GM12872 (cell line): ENCODE data around the gene CNTN4.

Experiments used
- TF ChIP-seq, protein P1 (sequence below): IDR thresholded peaks from 3 replicates; pipeline ENCODE4 v1.5.1; 2011; ENCODE audit warnings: low read depth, mild to moderate bottlenecking, low read length, moderate library complexity; ENCODE audit not compliant: insufficient read depth

Gene CNTN4

DNA sequence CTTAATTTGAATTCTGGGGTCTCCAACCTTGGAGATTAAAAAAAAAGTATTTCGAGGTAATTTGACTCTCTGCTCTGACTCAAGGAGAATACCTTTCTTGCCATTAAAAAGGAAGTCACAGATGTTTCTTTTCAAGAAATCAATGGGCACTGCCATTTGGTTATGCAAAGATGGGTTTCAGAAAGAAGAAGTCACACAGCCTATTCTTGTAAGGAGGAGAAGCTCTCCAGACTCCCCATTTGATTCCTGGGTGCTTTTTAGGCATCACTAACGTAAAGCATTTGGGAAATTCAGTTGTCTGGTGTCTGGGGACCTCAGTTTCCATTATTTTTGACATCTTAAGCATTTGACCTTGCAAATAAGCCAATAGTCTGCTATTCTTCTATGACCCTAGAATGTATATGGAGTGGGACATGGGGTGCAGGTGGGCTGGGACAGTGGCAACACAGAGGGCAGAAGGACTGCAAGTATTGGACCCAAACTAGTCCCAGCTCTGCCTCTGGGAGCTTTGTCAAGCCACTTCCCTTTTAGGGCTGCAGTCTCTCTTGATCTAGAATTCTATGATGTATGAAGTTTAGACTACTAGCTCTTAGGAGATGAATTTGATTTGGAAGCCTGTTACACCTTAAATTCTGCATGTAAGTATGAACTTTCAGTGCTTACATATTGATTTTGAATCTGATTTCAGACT, 983.7 kb downstream of the CNTN4 start:
- TF ChIP-seq, protein P1, sequence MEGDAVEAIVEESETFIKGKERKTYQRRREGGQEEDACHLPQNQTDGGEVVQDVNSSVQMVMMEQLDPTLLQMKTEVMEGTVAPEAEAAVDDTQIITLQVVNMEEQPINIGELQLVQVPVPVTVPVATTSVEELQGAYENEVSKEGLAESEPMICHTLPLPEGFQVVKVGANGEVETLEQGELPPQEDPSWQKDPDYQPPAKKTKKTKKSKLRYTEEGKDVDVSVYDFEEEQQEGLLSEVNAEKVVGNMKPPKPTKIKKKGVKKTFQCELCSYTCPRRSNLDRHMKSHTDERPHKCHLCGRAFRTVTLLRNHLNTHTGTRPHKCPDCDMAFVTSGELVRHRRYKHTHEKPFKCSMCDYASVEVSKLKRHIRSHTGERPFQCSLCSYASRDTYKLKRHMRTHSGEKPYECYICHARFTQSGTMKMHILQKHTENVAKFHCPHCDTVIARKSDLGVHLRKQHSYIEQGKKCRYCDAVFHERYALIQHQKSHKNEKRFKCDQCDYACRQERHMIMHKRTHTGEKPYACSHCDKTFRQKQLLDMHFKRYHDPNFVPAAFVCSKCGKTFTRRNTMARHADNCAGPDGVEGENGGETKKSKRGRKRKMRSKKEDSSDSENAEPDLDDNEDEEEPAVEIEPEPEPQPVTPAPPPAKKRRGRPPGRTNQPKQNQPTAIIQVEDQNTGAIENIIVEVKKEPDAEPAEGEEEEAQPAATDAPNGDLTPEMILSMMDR = no peak

DNA sequence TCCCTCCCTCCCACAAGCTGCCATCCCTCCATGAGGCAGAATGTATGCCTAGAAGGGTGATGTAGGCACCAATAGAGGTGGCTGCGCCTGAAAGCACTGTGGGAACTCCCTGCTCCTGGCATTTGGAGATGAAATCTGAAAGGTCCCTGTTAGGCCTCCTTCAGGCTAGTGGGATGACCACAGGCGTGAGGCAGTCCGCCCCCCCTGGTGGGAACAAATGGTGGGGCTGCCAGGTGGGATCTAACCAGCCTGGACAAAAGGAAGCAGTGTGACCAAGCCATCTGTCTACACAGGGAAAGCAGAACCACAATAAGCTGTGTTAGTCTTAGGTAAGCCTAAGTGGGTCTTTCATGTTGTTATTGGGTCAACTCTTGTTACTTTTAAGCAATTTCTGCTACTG, 986.2 kb downstream of the CNTN4 start:
- TF ChIP-seq, protein P1 = no peak

DNA sequence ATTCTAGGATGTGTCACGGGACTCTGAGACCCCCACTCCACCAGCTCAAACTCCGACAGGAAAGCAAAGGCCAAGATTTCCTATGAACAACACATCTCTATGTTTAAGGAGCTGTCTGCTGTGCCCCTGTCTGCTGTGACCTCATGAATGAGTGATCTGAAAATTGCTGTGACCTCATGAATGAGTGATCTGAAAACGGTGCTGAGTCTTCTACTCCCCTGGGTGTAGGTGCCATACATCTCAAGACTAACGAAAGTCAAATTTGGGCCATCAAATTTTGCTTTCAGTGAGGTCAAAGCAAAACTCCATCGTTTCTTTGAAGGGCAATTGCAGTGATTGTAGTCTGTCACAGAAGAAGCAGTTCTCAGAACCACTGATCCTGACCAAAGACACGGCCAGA, 987.1 kb downstream of the CNTN4 start:
- TF ChIP-seq, protein P1 = no peak

DNA sequence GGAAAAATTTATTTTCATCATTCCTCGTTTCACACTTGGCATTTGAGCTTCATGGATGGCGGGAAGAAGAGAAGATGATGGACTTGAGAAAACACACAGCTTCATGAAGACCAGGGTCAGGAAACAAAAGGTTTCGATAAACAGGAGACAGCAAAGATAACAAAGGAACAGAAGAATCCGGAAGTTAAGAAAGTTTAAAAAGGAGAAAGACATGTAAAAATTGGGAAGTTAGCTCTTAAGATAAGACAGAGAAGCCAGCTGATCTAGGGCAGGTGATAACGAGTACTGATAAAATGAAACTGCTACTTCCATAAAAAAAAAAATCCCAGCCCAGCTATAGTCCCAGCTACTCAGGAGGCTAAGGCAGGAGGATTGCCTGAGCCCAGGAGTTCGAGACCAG, 987.6 kb downstream of the CNTN4 start:
- TF ChIP-seq, protein P1 = no peak

DNA sequence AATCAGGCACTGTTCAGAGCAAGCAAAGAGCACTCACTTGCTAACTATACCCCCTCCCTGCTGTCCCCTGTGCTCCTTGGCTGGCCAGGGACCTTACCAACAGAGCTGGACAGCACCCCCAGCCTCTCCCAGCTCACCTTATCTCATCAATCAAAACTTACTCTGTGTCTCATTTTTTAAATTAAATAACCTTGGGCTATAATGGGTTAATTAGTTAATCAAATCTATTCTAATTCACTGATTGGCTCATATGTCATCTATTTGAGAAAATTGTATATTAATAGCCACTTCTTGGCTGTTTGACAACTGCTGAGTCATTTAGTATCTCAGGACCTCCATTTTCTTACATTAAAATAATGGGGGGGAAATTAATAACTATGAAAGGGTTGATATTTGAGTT, 988.6 kb downstream of the CNTN4 start:
- TF ChIP-seq, protein P1 = no peak

DNA sequence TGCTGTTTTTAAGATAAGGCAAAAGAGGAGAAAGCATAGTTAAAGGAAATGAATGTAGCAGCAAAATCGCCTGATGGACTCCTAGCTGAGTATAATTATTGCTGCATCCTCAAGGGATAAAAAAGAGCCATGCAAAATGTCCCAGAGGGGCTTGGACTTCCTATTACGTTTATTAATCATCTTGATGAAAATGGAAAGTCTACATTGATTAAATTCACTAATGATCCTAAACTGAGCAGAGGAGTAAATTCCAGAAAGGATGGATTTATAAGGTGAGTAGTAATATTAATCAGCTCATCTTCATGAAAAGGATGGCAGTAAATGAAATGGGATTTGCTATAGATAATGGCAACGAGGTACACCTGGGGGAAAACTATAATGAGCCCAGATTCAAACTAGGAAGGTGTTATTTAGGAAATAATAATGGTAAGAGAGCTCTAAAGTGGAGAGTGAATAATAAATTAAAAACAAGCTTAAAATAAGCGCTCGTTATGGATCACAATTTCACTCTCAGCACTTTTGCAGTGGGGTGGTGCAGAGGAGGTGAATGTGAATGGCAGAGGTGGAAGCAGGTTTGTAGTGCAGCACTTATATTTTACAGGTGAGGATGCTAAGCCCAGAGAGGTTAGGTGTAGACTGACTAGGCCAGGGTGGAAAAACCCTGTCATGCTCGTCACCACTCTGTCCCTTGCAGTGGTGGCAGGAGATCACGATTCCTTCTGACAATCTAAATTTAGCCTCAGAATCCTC, 989.2 kb downstream of the CNTN4 start:
- TF ChIP-seq, protein P1 = no peak

DNA sequence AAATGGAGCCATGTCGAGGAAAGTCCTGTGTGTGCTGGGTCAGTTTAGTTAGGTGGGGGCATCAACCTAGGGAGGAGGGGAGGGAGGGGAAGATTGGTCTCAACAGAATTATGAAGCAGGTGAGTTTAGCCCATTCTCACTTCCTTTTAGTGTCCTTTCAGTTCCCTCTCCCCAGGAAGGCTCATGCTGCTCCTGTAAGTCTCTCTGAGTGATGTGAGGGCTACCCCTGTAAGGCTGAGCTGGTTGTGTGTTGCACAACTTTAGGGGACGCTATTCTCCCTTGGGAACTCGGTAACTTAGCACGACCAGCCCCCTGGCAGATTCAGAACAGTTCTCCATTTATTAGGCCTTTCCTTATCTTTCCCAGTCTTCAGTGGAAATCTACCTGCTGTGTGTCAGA, 990.4 kb downstream of the CNTN4 start:
- TF ChIP-seq, protein P1 = peak; percentile 59
